ENCODE data around the gene CBFB. TPM values are rescaled to one million over a fixed set of nuclear protein-coding genes. Genes with fewer than 3 reads are reported as not detected.

Gene CBFB
- total RNA-seq, 2 donors from 2014 or later = 27.0 to 46.2 TPM

- Histone ChIP-seq H3K4me3 (no peak overlapping the region), H3K4me1 (replicated peaks) (peaks cover 3% of the 10 kb centered on the region), H3K36me3 (no peaks in the 10 kb centered on the region), H3K27ac (no peak overlapping the region), H3K9me3 (no peaks in the 10 kb centered on the region), H3K27me3 (replicated peaks; ENCODE audit: insufficient read depth) (no peaks in the 10 kb centered on the region)
- 78% methylated on average over 5 of the region's 5 CpGs for WGBS
- TF ChIP-seq POLR2A (IDR thresholded peaks at IDR 0.05) (no peak), POLR2AphosphoS5 (IDR thresholded peaks at IDR 0.05) (no peak)
- TF ChIP-seq, protein P1, sequence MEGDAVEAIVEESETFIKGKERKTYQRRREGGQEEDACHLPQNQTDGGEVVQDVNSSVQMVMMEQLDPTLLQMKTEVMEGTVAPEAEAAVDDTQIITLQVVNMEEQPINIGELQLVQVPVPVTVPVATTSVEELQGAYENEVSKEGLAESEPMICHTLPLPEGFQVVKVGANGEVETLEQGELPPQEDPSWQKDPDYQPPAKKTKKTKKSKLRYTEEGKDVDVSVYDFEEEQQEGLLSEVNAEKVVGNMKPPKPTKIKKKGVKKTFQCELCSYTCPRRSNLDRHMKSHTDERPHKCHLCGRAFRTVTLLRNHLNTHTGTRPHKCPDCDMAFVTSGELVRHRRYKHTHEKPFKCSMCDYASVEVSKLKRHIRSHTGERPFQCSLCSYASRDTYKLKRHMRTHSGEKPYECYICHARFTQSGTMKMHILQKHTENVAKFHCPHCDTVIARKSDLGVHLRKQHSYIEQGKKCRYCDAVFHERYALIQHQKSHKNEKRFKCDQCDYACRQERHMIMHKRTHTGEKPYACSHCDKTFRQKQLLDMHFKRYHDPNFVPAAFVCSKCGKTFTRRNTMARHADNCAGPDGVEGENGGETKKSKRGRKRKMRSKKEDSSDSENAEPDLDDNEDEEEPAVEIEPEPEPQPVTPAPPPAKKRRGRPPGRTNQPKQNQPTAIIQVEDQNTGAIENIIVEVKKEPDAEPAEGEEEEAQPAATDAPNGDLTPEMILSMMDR (IDR thresholded peaks at IDR 0.05) = no peak
- DNase-seq (ENCODE audit: low spot score) = no peak
- intact Hi-C loops (cut with DNase I) = no loop called here
Observed at GRCh38 chr16:67016681-67017420, 12.1 kb upstream of the CBFB start.

- Histone ChIP-seq H3K9me3 (no peaks in the 10 kb centered on the region), H3K27ac (no peak overlapping the region), H3K36me3 (no peaks in the 10 kb centered on the region), H3K4me3 (no peak overlapping the region), H3K27me3 (replicated peaks; ENCODE audit: insufficient read depth) (no peaks in the 10 kb centered on the region), H3K4me1 (replicated peaks) (peaks cover 3% of the 10 kb centered on the region)
- 98% methylated on average over 4 of the region's 4 CpGs for WGBS
- intact Hi-C loops (cut with DNase I) = no loop called here
- DNase-seq (ENCODE audit: low spot score) = no peak
- TF ChIP-seq POLR2AphosphoS5 (IDR thresholded peaks at IDR 0.05) (no peak), POLR2A (IDR thresholded peaks at IDR 0.05) (no peak)
- TF ChIP-seq, protein P1 (IDR thresholded peaks at IDR 0.05) = no peak
Observed at GRCh38 chr16:67017421-67017750, 11.6 kb upstream of the CBFB start.

- TF ChIP-seq POLR2AphosphoS5 (IDR thresholded peaks at IDR 0.05) = peak; percentile 80
- TF ChIP-seq POLR2A (IDR thresholded peaks at IDR 0.05) = no peak
- TF ChIP-seq, protein P1 (IDR thresholded peaks at IDR 0.05) = peak in 3 of 4 experiments; percentile 72 to 87 (median 84)
- Histone ChIP-seq H3K27me3 (replicated peaks; ENCODE audit: insufficient read depth) (no peaks in the 10 kb centered on the region), H3K4me1 (replicated peaks) (peaks cover 3% of the 10 kb centered on the region), H3K4me3 (no peak overlapping the region), H3K27ac (no peak overlapping the region), H3K9me3 (no peaks in the 10 kb centered on the region), H3K36me3 (no peaks in the 10 kb centered on the region)
- peak; percentile 79 for DNase-seq (ENCODE audit: low spot score)
- WGBS = 35% methylated on average over 6 of the region's 6 CpGs
- intact Hi-C loops (cut with DNase I) = no loop called here
Observed at GRCh38 chr16:67017810-67018488, 11.0 kb upstream of the CBFB start.

DNA sequence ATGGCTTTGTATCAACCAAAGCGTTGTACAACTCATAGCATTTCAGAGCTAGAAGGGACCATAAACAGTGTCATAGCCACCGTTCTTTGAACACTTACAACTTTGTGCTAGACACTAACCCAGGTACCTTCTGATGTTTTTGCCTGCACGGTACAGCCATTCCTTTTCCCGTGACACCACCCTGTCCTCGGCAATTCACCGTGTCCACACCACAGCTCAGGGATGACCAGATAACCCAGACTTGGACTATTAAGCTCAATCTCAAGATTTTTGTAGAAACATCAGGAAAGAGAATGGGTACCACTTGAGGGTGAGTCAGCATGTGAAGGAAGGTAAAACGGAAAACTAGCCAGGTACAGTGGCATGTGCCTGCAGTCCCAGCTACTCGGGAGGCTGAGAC, 9.8 kb upstream of the CBFB start:
- no peak for DNase-seq (ENCODE audit: low spot score)
- TF ChIP-seq, protein P1 (IDR thresholded peaks at IDR 0.05) = no peak
- TF ChIP-seq POLR2A (IDR thresholded peaks at IDR 0.05) (no peak), POLR2AphosphoS5 (IDR thresholded peaks at IDR 0.05) (no peak)
- Histone ChIP-seq H3K27me3 (replicated peaks; ENCODE audit: insufficient read depth) (no peaks in the 10 kb centered on the region), H3K36me3 (no peaks in the 10 kb centered on the region), H3K9me3 (no peaks in the 10 kb centered on the region), H3K27ac (no peak overlapping the region), H3K4me3 (no peak overlapping the region), H3K4me1 (replicated peaks) (no peaks in the 10 kb centered on the region)
- intact Hi-C loops (cut with DNase I) = no loop called here
- 86% methylated on average over 8 of the region's 8 CpGs for WGBS

GRCh38 chr16:67021321-67021720, 7.6 kb upstream of the CBFB start:
- no peak overlapping the region for H3K4me3 ChIP-seq
- H3K9me3 ChIP-seq = no peaks in the 10 kb centered on the region
- 93% methylated on average over 3 of the region's 3 CpGs for WGBS
- TF ChIP-seq POLR2AphosphoS5 (IDR thresholded peaks at IDR 0.05) (no peak), POLR2A (IDR thresholded peaks at IDR 0.05) (no peak)
- no peak overlapping the region for H3K27ac ChIP-seq
- DNase-seq (ENCODE audit: low spot score) = no peak
- intact Hi-C loops (cut with DNase I) = no loop called here
- H3K36me3 ChIP-seq = no peaks in the 10 kb centered on the region
- no peaks in the 10 kb centered on the region for H3K27me3 ChIP-seq (replicated peaks; ENCODE audit: insufficient read depth)
- no peaks in the 10 kb centered on the region for H3K4me1 ChIP-seq (replicated peaks)
